B cell (primary cell): ENCODE results near the gene ZSCAN10. TPM values are rescaled to one million over a fixed set of nuclear protein-coding genes. Genes with fewer than 3 reads are reported as not detected.

Experiments
- ATAC-seq: fragments of 200-7000 bp; cut with Tn5 transposase; one replicate; pipeline ENCODE4 v1.10.0; 2021; ENCODE audit warnings: low read depth, mild to moderate bottlenecking, moderate number of reproducible peaks, moderate library complexity
- CTCF ChIA-PET: fragments of 350-600 bp; sonication (Branson Sonifier 250); formaldehyde crosslinking; loops from one replicate; lab custom pipeline; 2021; ENCODE audit warnings: antibody characterized with exemption, inconsistent platforms; lab: Charles Lee
- POLR2A ChIA-PET: fragments of 350-600 bp; sonication (Branson Sonifier 250); formaldehyde crosslinking; loops from one replicate; lab custom pipeline; 2021; ENCODE audit warnings: antibody characterized with exemption; lab: Charles Lee
- DNase-seq: peaks from one replicate; pipeline ENCODE4 v3.0.0; 2013
- H2AFZ ChIP-seq: 2 replicates; pipeline ENCODE4 v1.6.1; 2012; ENCODE audit warnings: mild to moderate bottlenecking, low read depth, low read length; ENCODE audit not compliant: insufficient read depth, poor library complexity, severe bottlenecking
- H3K27ac ChIP-seq, 2 donors: 1 replicate in 1 of 2; 2 replicates in 1 of 2; pipeline ENCODE4 v1.5.1; 2012 to 2013; ENCODE audit warnings: low read length in 2 of 2, mild to moderate bottlenecking in 2 of 2, moderate library complexity in 1 of 2
- H3K27me3 ChIP-seq, 4 experiments: fragments of 200-600 bp in 1 of 4; sonication (generic) in 1 of 4; replicated peaks in 1 of 4; 1 replicate in 2 of 4; 2 replicates in 2 of 4; pipeline versions ENCODE4 v1.6.1 to v1.7.0; 2013 to 2016; ENCODE audit warnings: low read length in 3 of 4, mild to moderate bottlenecking in 2 of 4, mixed read lengths in 1 of 4, moderate library complexity in 1 of 4; ENCODE audit not compliant: insufficient read depth in 4 of 4, control insufficient read depth in 3 of 4; ENCODE audit errors: control extremely low read depth in 1 of 4
- H3K36me3 ChIP-seq, 2 experiments: replicated peaks in 1 of 2; 1 replicate in 1 of 2; 2 replicates in 1 of 2; pipeline versions ENCODE4 v1.6.1 to v1.7.1; 2013; ENCODE audit warnings: low read length in 1 of 2; ENCODE audit not compliant: insufficient read depth in 2 of 2, control insufficient read depth in 1 of 2; ENCODE audit errors: control extremely low read depth in 1 of 2, extremely low read depth in 1 of 2
- H3K4me1 ChIP-seq, 2 donors: fragments of 200-600 bp in 1 of 2; sonication (generic) in 1 of 2; 1 replicate in 1 of 2; 2 replicates in 1 of 2; pipeline versions ENCODE4 v1.5.1 to v1.6.1; 2013 to 2017; ENCODE audit warnings: low read length in 2 of 2; ENCODE audit not compliant: control insufficient read depth in 2 of 2, insufficient read depth in 2 of 2
- H3K4me2 ChIP-seq: replicated peaks from 2 replicates; pipeline ENCODE3; 2012; ENCODE audit warnings: mild to moderate bottlenecking, low read depth, low read length; ENCODE audit not compliant: poor library complexity, severe bottlenecking
- H3K4me3 ChIP-seq, 5 experiments: fragments of 200-600 bp in 1 of 5; sonication (generic) in 1 of 5; 1 replicate in 3 of 5; 2 replicates in 2 of 5; pipeline versions ENCODE4 v1.5.1 to v1.7.0; 2011 to 2016; ENCODE audit warnings: low read length in 4 of 5, mild to moderate bottlenecking in 4 of 5, low read depth in 2 of 5, control low read depth in 1 of 5, moderate library complexity in 1 of 5; ENCODE audit not compliant: insufficient read depth in 1 of 5; ENCODE audit errors: control extremely low read depth in 1 of 5, extremely low read depth in 1 of 5
- H3K79me2 ChIP-seq: fragments of 200-600 bp; sonication (generic); one replicate; pipeline ENCODE4 v1.6.0; 2016; ENCODE audit warnings: low read length; ENCODE audit not compliant: control insufficient read depth, insufficient read depth
- H3K9ac ChIP-seq: fragments of 200-600 bp; sonication (generic); 2 replicates; pipeline ENCODE4 v1.6.1; 2017; ENCODE audit warnings: mild to moderate bottlenecking, low read length, moderate library complexity
- H3K9me3 ChIP-seq, 3 donors: one replicate each; pipeline versions ENCODE4 v1.6.1 to v1.7.1; 2013; ENCODE audit warnings: low read length in 2 of 3; ENCODE audit not compliant: control insufficient read depth in 2 of 3, insufficient read depth in 1 of 3; ENCODE audit errors: control extremely low read depth in 1 of 3
- H4K20me1 ChIP-seq: 2 replicates; pipeline ENCODE4 v1.6.0; 2012; ENCODE audit warnings: mild to moderate bottlenecking, low read length; ENCODE audit not compliant: insufficient read depth, control insufficient read depth, poor library complexity, severe bottlenecking
- H3K27ac Mint-ChIP-seq: one replicate; pipeline ENCODE4 v1.8.0; 2021; ENCODE audit warnings: mixed read lengths
- H3K27me3 Mint-ChIP-seq: one replicate; pipeline ENCODE4 v1.8.0; 2021; ENCODE audit warnings: mixed read lengths
- H3K4me1 Mint-ChIP-seq: one replicate; pipeline ENCODE4 v1.8.0; 2021; ENCODE audit warnings: mixed read lengths
- H3K4me3 Mint-ChIP-seq: one replicate; pipeline ENCODE4 v1.8.0; 2021; ENCODE audit warnings: mixed read lengths
- H3K9me3 Mint-ChIP-seq: one replicate; pipeline ENCODE4 v1.8.0; 2022; ENCODE audit warnings: mixed read lengths; ENCODE audit not compliant: insufficient read depth
- CTCF ChIP-seq: fragments of 200-600 bp; IDR thresholded peaks from one replicate; pipeline ENCODE4 v1.8.0; 2022; ENCODE audit warnings: antibody characterized with exemption, mild to moderate bottlenecking
- EZH2 ChIP-seq: IDR thresholded peaks from 2 replicates; pipeline ENCODE4 v1.6.1; 2012; ENCODE audit warnings: borderline replicate concordance, low read depth, mild to moderate bottlenecking, moderate library complexity, low read length; ENCODE audit not compliant: insufficient read depth, poor library complexity, severe bottlenecking
- WGBS: methylation state at CpG from one replicate; pipeline ENCODE4 v1.1.5; 2013; ENCODE audit warnings: missing lambda C conversion rate; ENCODE audit not compliant: insufficient coverage; 5-methylcytosine and 5-hydroxymethylcytosine counted together
- intact Hi-C: fragments of 100-400 bp; cut with micrococcal nuclease; formaldehyde crosslinking; loops from one replicate; pipeline ENCODE4 v1.10.0; 2022
- polyA plus RNA-seq: library from polyadenylated mRNA; depleted of rRNA; stranded (reverse); fragments of >200 nt; gene quantifications from 2 replicates; pipeline ENCODE4 v1.2.3, GENCODE V29; 2012
- total RNA-seq, 2 donors: library from RNA; stranded (reverse); fragments of 120-200 nt in 1 of 2; gene quantifications; 1 replicate in 1 of 2; 2 replicates in 1 of 2; pipeline versions ENCODE4 v1.2.3 to v1.2.4, GENCODE V29; 2013 to 2022

The ZSCAN10 gene
- total and polyA plus RNA-seq, 2 donors (not counting 1 experiment from before 2014, with no cell fraction given) = not detected

GRCh38 chr16:3088925-3089716 is 10.0 kb downstream of the ZSCAN10 start:
- H3K9ac ChIP-seq = no peak overlapping the region
- no peak overlapping the region for H3K4me3 ChIP-seq
- ATAC-seq (no peak), DNase-seq (no peak)
- WGBS = 97% methylated on average over 71 of the region's 71 CpGs
- Mint-ChIP-seq H3K27me3 (peaks cover 7% of the 10 kb centered on the region), H3K9me3 (no peaks in the 10 kb centered on the region), H3K27ac (no peak overlapping the region), H3K4me1 (peaks cover 4% of the 10 kb centered on the region), H3K4me3 (no peak overlapping the region)
- H3K4me1 ChIP-seq = no peaks in the 10 kb centered on the region
- CTCF ChIA-PET = interaction anchor here (1.3 to 3.2 kb wide), 3 partner anchors 11 to 40 kb away, joined by 3 to 16 read pairs (median 3); no protein-coding TSS in a partner anchor
- H3K9me3 ChIP-seq = no peaks in the 10 kb centered on the region
- H3K79me2 ChIP-seq = no peaks in the 10 kb centered on the region
- no peak overlapping the region for H2AFZ ChIP-seq
- intact Hi-C loops = no loop called here
- TF ChIP-seq CTCF (no peak), EZH2 (no peak)
- H3K4me2 ChIP-seq = no peak overlapping the region
- POLR2A ChIA-PET = no interaction called here
- no peaks in the 10 kb centered on the region for H3K36me3 ChIP-seq
- peaks cover 0 to 8% (median 3%) of the 10 kb centered on the region in 4 experiments for H3K27me3 ChIP-seq
- H3K27ac ChIP-seq = no peak overlapping the region
- H4K20me1 ChIP-seq = no peaks in the 10 kb centered on the region

GRCh38 chr16:3088450-3088849 is 10.6 kb downstream of the ZSCAN10 start:
- Histone ChIP-seq H3K27me3 (peaks cover 0 to 8% (median 3%) of the 10 kb centered on the region in 4 experiments), H3K4me3 (no peak overlapping the region), H3K27ac (no peak overlapping the region), H3K79me2 (no peaks in the 10 kb centered on the region), H3K4me1 (no peaks in the 10 kb centered on the region), H2AFZ (no peak overlapping the region), H3K4me2 (no peak overlapping the region), H3K9me3 (no peaks in the 10 kb centered on the region), H3K9ac (no peak overlapping the region), H4K20me1 (no peaks in the 10 kb centered on the region), H3K36me3 (no peaks in the 10 kb centered on the region)
- POLR2A ChIA-PET = no interaction called here
- intact Hi-C loops = no loop called here
- no peak overlapping the region for H3K27ac Mint-ChIP-seq
- H3K9me3 Mint-ChIP-seq = no peaks in the 10 kb centered on the region
- peaks cover 4% of the 10 kb centered on the region for H3K4me1 Mint-ChIP-seq
- WGBS = 93% methylated on average over 5 of the region's 7 CpGs
- no peak overlapping the region for H3K4me3 Mint-ChIP-seq
- CTCF ChIA-PET = interaction anchor here (1.3 to 3.2 kb wide), 3 partner anchors 11 to 41 kb away, joined by 3 to 16 read pairs (median 3); no protein-coding TSS in a partner anchor
- no peak for DNase-seq
- TF ChIP-seq EZH2 = no peak
- no peak for TF ChIP-seq CTCF
- ATAC-seq = no peak
- peaks cover 7% of the 10 kb centered on the region for H3K27me3 Mint-ChIP-seq
